MCF 10A (cell line): ENCODE data around the gene GRID1. TPM values are rescaled to one million over a fixed set of nuclear protein-coding genes. Genes with fewer than 3 reads are reported as not detected.
"Not testable (repeated sequence)": the region's sequence is repeated elsewhere in the genome, so short reads cannot be mapped to it uniquely, and the experiment has no call there.

ENCODE experiments used
- BruUV-seq: library from RNA; stranded (reverse); fragments of 400-500 nt; replicated peaks from 2 replicates; lab custom pipeline; 2021; lab: Mats Ljungman, UMichigan
- CTCF ChIA-PET: fragments of 300-600 bp; sonication (Branson Sonifier 250); formaldehyde crosslinking; extraction: SDS; loops from one replicate; lab custom pipeline; 2021; ENCODE audit warnings: antibody characterized with exemption, inconsistent platforms; lab: Yijun Ruan, JAX
- POLR2A ChIA-PET: fragments of 300-600, 350-650 bp; sonication (Branson Sonifier 250); formaldehyde crosslinking; extraction: SDS; loops from one replicate; lab custom pipeline; 2020; ENCODE audit warnings: antibody characterized with exemption, inconsistent platforms; lab: Yijun Ruan, JAX
- DNase-seq: peaks from one replicate; pipeline ENCODE4 v3.0.0-alpha.2; 2018; ENCODE audit not compliant: unreplicated experiment
- H3K27ac Mint-ChIP-seq: one replicate; pipeline ENCODE4 v1.8.0; 2022; ENCODE audit warnings: mild to moderate bottlenecking, low read depth, mixed read lengths; ENCODE audit not compliant: unreplicated experiment
- H3K27me3 Mint-ChIP-seq: one replicate; pipeline ENCODE4 v1.8.0; 2022; ENCODE audit warnings: mixed read lengths; ENCODE audit not compliant: insufficient read depth, unreplicated experiment
- H3K36me3 Mint-ChIP-seq: one replicate; pipeline ENCODE4 v1.8.0; 2022; ENCODE audit warnings: mild to moderate bottlenecking, moderate library complexity, mixed read lengths; ENCODE audit not compliant: insufficient read depth, unreplicated experiment
- H3K4me1 Mint-ChIP-seq: one replicate; pipeline ENCODE4 v1.8.0; 2022; ENCODE audit warnings: mixed read lengths; ENCODE audit not compliant: insufficient read depth, unreplicated experiment
- H3K4me3 Mint-ChIP-seq: one replicate; pipeline ENCODE4 v1.8.0; 2022; ENCODE audit warnings: mild to moderate bottlenecking, moderate library complexity, mixed read lengths; ENCODE audit not compliant: unreplicated experiment
- H3K9me3 Mint-ChIP-seq: one replicate; pipeline ENCODE4 v1.8.0; 2022; ENCODE audit warnings: mixed read lengths; ENCODE audit not compliant: unreplicated experiment
- CTCF ChIP-seq: fragments of 200-600 bp; IDR thresholded peaks from one replicate; pipeline ENCODE4 v1.8.0; 2022; ENCODE audit warnings: antibody characterized with exemption, mild to moderate bottlenecking; ENCODE audit not compliant: unreplicated experiment
- intact Hi-C: fragments of 100-400 bp; cut with micrococcal nuclease; formaldehyde crosslinking; loops from 2 replicates; pipeline ENCODE4 v1.14.1; 2022
- total RNA-seq: library from RNA; stranded (reverse); gene quantifications from 2 replicates; pipeline ENCODE4 v1.2.3, GENCODE V29; 2022

Gene GRID1
- total RNA-seq, 1 experiment from 2014 or later = not detected

DNA sequence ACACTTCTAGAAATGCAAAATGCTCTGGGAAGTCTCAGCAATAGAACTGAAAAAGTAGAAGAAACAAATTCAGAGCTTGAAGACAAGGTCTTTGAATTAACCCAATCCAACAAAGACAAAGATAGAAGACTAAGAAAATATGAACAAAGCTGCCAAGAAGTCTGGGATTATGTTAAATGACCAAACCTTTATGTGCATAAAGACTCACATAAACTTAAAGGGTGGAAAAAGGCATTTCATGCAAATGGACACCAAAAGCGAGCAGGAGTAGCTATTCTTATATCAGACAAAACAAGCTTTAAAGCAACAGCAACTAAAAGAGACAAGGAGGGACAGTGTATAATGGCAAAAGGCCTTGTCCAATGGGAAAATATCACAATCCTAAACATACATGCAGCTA lies 274.3 kb downstream of the GRID1 start:
- H3K27me3 Mint-ChIP-seq, BruUV-seq, H3K4me3 Mint-ChIP-seq, intact Hi-C loops, DNase-seq, H3K4me1 Mint-ChIP-seq, H3K36me3 Mint-ChIP-seq, POLR2A ChIA-PET, H3K27ac Mint-ChIP-seq: not testable (repeated sequence)
- CTCF ChIA-PET = interaction anchor here (0.7 kb wide), 1 partner anchor 98 kb away, joined by 3 read pairs; no protein-coding TSS in a partner anchor
- peaks cover 18% of the 10 kb centered on the region for H3K9me3 Mint-ChIP-seq

GRCh38 chr10:86091216-86091615 lies 275.4 kb downstream of the GRID1 start:
- no peak for DNase-seq
- no TSS peak for BruUV-seq
- CTCF ChIA-PET = no interaction called here
- POLR2A ChIA-PET = no interaction called here
- Mint-ChIP-seq H3K27ac (no peak overlapping the region), H3K36me3 (no peaks in the 10 kb centered on the region), H3K27me3 (no peaks in the 10 kb centered on the region), H3K9me3 (peaks cover 20% of the 10 kb centered on the region), H3K4me3 (no peak overlapping the region), H3K4me1 (no peaks in the 10 kb centered on the region)
- intact Hi-C loops = no loop called here
- no peak for TF ChIP-seq CTCF

DNA sequence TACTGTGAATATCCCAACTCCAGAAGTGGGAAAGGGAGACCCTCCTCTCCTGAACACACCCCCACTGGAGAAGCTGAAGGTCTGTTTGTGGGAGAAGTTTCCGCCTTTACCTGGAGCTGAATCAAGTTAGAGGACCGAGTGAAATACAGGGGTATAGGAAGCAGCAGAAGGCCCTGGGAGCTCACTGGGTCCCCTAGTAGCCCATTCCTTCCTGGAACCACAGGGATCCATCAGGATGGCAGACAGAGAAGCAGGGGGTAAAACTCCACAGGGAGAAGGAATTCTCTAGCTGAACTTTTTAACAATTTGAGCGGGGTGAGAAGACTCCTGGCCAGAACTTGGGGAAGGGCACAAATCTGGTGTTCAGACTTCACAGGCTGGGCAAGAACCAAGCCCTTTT lies 275.8 kb downstream of the GRID1 start:
- intact Hi-C loops = no loop called here
- peaks cover 24% of the 10 kb centered on the region for H3K9me3 Mint-ChIP-seq
- H3K4me3 Mint-ChIP-seq = no peak overlapping the region

GRCh38 chr10:86087716-86088115 lies 278.9 kb downstream of the GRID1 start:
- ChIA-PET CTCF (interaction anchor here (0.6 kb wide), 2 partner anchors 18 to 498 kb away, joined by 3 read pairs; no protein-coding TSS in a partner anchor), POLR2A (no interaction called here)
- no peak for DNase-seq
- H3K4me1 Mint-ChIP-seq = no peaks in the 10 kb centered on the region
- H3K4me3 Mint-ChIP-seq = no peak overlapping the region
- no peaks in the 10 kb centered on the region for H3K27me3 Mint-ChIP-seq
- no peaks in the 10 kb centered on the region for H3K36me3 Mint-ChIP-seq
- no peak for TF ChIP-seq CTCF
- no TSS peak for BruUV-seq
- peaks cover 36% of the 10 kb centered on the region for H3K9me3 Mint-ChIP-seq
- intact Hi-C loops = no loop called here
- H3K27ac Mint-ChIP-seq = no peak overlapping the region

More for the DNA sequence above, 275.8 kb downstream of the GRID1 start:
- ChIA-PET POLR2A (no interaction called here), CTCF (interaction anchor here (0.6 to 0.7 kb wide), 2 partner anchors 79 to 279 kb away, joined by 3 read pairs; no protein-coding TSS in a partner anchor)
- BruUV-seq = no TSS peak
- DNase-seq = no peak
- Mint-ChIP-seq H3K36me3 (no peaks in the 10 kb centered on the region), H3K27me3 (no peaks in the 10 kb centered on the region), H3K4me1 (no peaks in the 10 kb centered on the region), H3K27ac (no peak overlapping the region)
- TF ChIP-seq CTCF = no peak

DNA sequence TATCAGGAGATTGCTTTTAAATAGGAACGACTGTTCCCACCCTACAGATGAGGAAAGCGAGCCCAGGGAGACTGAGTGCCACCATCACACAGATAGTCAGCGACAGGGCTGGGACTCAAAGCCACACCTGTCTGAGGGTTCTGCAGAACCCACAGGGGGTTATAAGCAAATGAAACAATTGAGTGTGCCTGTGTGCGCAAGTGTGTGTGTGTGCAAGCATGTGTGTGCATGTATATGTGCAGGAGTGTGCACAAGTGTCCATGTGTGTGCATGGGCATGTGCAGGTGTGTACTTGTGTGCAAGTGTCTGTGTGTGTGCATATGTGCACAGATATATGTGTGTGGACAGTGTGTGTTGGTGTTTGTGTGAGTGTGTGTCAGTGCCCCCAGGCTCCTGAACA lies 280.2 kb downstream of the GRID1 start:
- Mint-ChIP-seq H3K27ac (no peak overlapping the region), H3K4me3 (no peak overlapping the region), H3K4me1 (no peaks in the 10 kb centered on the region), H3K36me3 (no peaks in the 10 kb centered on the region), H3K9me3 (peaks cover 36% of the 10 kb centered on the region), H3K27me3 (no peaks in the 10 kb centered on the region)
- ChIA-PET POLR2A (no interaction called here), CTCF (interaction anchor here (0.5 to 0.7 kb wide), 3 partner anchors 665 to 1708 kb away, joined by 3 to 5 read pairs (median 3); no protein-coding TSS in a partner anchor)
- no peak for TF ChIP-seq CTCF
- no TSS peak for BruUV-seq
- no peak for DNase-seq
- intact Hi-C loops = no loop called here
